HEK293 (cell line): ENCODE data around the gene TSPO.
"Not testable (repeated sequence)": the region's sequence is repeated elsewhere in the genome, so short reads cannot be mapped to it uniquely, and the experiment has no call there.

ENCODE experiments used
- CTCF ChIA-PET: fragments of 350-600 bp; formaldehyde crosslinking; extraction: SDS; loops from one replicate; lab custom pipeline; 2021; ENCODE audit warnings: antibody characterized with exemption; lab: Yijun Ruan, JAX
- POLR2A ChIA-PET: fragments of 300-600 bp; formaldehyde crosslinking; extraction: SDS; loops from one replicate; lab custom pipeline; 2020; ENCODE audit warnings: antibody characterized with exemption, inconsistent platforms; lab: Yijun Ruan, JAX
- H3K27ac ChIP-seq: fragments of 200-500 bp; sonication (Bioruptor generic); 2 replicates; pipeline ENCODE4 v1.5.1; 2014; ENCODE audit warnings: low read depth, low read length, control low read depth, inconsistent platforms; ENCODE audit errors: extremely low read depth
- H3K36me3 ChIP-seq, 2 experiments: fragments of 200-500 bp in 1 of 2; sonication (Bioruptor generic) in 1 of 2; 1 replicate in 1 of 2; 2 replicates in 1 of 2; pipeline ENCODE4 v1.5.1; 2014 to 2017; ENCODE audit warnings: inconsistent platforms in 2 of 2, low read length in 2 of 2; ENCODE audit not compliant: control insufficient read depth in 2 of 2, insufficient read depth in 1 of 2
- H3K4me1 ChIP-seq: fragments of 200-500 bp; sonication (Bioruptor generic); 2 replicates; pipeline ENCODE4 v1.5.1; 2014; ENCODE audit warnings: mild to moderate bottlenecking, low read length, inconsistent platforms; ENCODE audit not compliant: control insufficient read depth, insufficient read depth
- H3K4me3 ChIP-seq: 2 replicates; pipeline ENCODE4 v1.5.1; 2011; ENCODE audit warnings: low read depth, mild to moderate bottlenecking, control low read depth, low read length, moderate library complexity
- H3K9me3 ChIP-seq: fragments of 200-500 bp; sonication (Bioruptor generic); 2 replicates; pipeline ENCODE4 v1.5.1; 2014; ENCODE audit warnings: low read depth, low read length, inconsistent platforms; ENCODE audit not compliant: control insufficient read depth, insufficient read depth
- IKZF3 ChIP-seq: fragments of 450-650 bp; IDR thresholded peaks from 2 replicates; pipeline ENCODE4 v1.5.0; 2018; ENCODE audit warnings: missing biosample characterization, mild to moderate bottlenecking, missing genetic modification characterization, moderate library complexity
- KLF1 ChIP-seq: fragments of 450-650 bp; formaldehyde crosslinking; IDR thresholded peaks from 2 replicates; pipeline ENCODE4 v1.5.1; 2016; ENCODE audit warnings: missing biosample characterization, missing genetic modification characterization
- KLF10 ChIP-seq: fragments of 450-650 bp; IDR thresholded peaks from 2 replicates; pipeline ENCODE4 v1.5.1; 2018; ENCODE audit warnings: missing biosample characterization, mild to moderate bottlenecking, missing genetic modification characterization
- KLF17 ChIP-seq: fragments of 450-650 bp; formaldehyde crosslinking; IDR thresholded peaks from 2 replicates; pipeline ENCODE4 v1.5.1; 2016; ENCODE audit warnings: missing biosample characterization, missing genetic modification characterization
- KLF9 ChIP-seq: fragments of 450-650 bp; formaldehyde crosslinking; IDR thresholded peaks from 2 replicates; pipeline ENCODE4 v1.5.1; 2016; ENCODE audit warnings: missing biosample characterization, missing genetic modification characterization, low read depth
- OSR2 ChIP-seq: fragments of 450-650 bp; formaldehyde crosslinking; IDR thresholded peaks from 2 replicates; pipeline ENCODE4 v1.5.1; 2016; ENCODE audit warnings: missing biosample characterization, missing genetic modification characterization
- PATZ1 ChIP-seq: fragments of 450-650 bp; formaldehyde crosslinking; IDR thresholded peaks from 2 replicates; pipeline ENCODE4 v1.5.1; 2016; ENCODE audit warnings: missing biosample characterization, missing genetic modification characterization
- PRDM1 ChIP-seq: fragments of 450-650 bp; formaldehyde crosslinking; IDR thresholded peaks from 2 replicates; pipeline ENCODE4; 2016; ENCODE audit warnings: missing biosample characterization, missing genetic modification characterization
- TCF7L2 ChIP-seq: IDR thresholded peaks from 2 replicates; pipeline ENCODE4 v1.6.1; 2011; ENCODE audit warnings: low read depth, mild to moderate bottlenecking, inconsistent platforms, low read length, moderate library complexity, borderline replicate concordance
- WT1 ChIP-seq: fragments of 450-650 bp; formaldehyde crosslinking; IDR thresholded peaks from 2 replicates; pipeline ENCODE4 v1.5.1; 2016; ENCODE audit warnings: missing biosample characterization, missing genetic modification characterization
- ZBTB26 ChIP-seq: fragments of 450-650 bp; formaldehyde crosslinking; optimal IDR thresholded peaks from 2 replicates; pipeline ENCODE3; 2016; ENCODE audit warnings: missing biosample characterization, mild to moderate bottlenecking, missing genetic modification characterization
- ZBTB49 ChIP-seq: fragments of 450-650 bp; formaldehyde crosslinking; IDR thresholded peaks from 2 replicates; pipeline ENCODE4 v1.5.1; 2016; ENCODE audit warnings: missing biosample characterization, missing genetic modification characterization, low read depth
- ZBTB8A ChIP-seq: fragments of 450-650 bp; formaldehyde crosslinking; IDR thresholded peaks from 2 replicates; pipeline ENCODE4 v1.5.1; 2016; ENCODE audit warnings: missing biosample characterization, missing genetic modification characterization
- ZEB2 ChIP-seq: fragments of 450-650 bp; formaldehyde crosslinking; IDR thresholded peaks from 2 replicates; pipeline ENCODE4 v1.5.1; 2016; ENCODE audit warnings: missing biosample characterization, missing genetic modification characterization
- ZFP69B ChIP-seq: fragments of 450-650 bp; formaldehyde crosslinking; IDR thresholded peaks from 2 replicates; pipeline ENCODE4 v1.5.1; 2016; ENCODE audit warnings: missing biosample characterization, missing genetic modification characterization
- ZNF112 ChIP-seq: fragments of 450-650 bp; formaldehyde crosslinking; IDR thresholded peaks from 2 replicates; pipeline ENCODE4 v1.5.0; 2017; ENCODE audit warnings: missing biosample characterization, missing genetic modification characterization
- ZNF2 ChIP-seq: fragments of 450-650 bp; formaldehyde crosslinking; IDR thresholded peaks from 2 replicates; pipeline ENCODE4 v1.5.1; 2016; ENCODE audit warnings: missing biosample characterization, missing genetic modification characterization
- ZNF341 ChIP-seq: fragments of 450-650 bp; formaldehyde crosslinking; IDR thresholded peaks from 2 replicates; pipeline ENCODE4; 2016; ENCODE audit warnings: low read depth, missing biosample characterization, missing genetic modification characterization
- ZNF394 ChIP-seq: fragments of 450-650 bp; formaldehyde crosslinking; IDR thresholded peaks from 2 replicates; pipeline ENCODE4 v1.5.1; 2016; ENCODE audit warnings: missing biosample characterization, missing genetic modification characterization, mild to moderate bottlenecking, moderate library complexity, borderline replicate concordance
- ZNF624 ChIP-seq: fragments of 450-650 bp; formaldehyde crosslinking; IDR thresholded peaks from 2 replicates; pipeline ENCODE4 v1.5.1; 2017; ENCODE audit warnings: missing biosample characterization, missing genetic modification characterization
- ZNF692 ChIP-seq: fragments of 450-650 bp; formaldehyde crosslinking; IDR thresholded peaks from 2 replicates; pipeline ENCODE4 v1.5.1; 2016; ENCODE audit warnings: missing biosample characterization, missing genetic modification characterization
- ZNF843 ChIP-seq: fragments of 450-650 bp; formaldehyde crosslinking; IDR thresholded peaks from 2 replicates; pipeline ENCODE4 v1.5.1; 2016; ENCODE audit warnings: missing biosample characterization, missing genetic modification characterization

Gene TSPO

GRCh38 chr22:43151251-43152002 lies at the start of gene TSPO:
Gene TSPO, plus strand, starts transcription at chr22:43151559. Its CDS starts 7,680 bp downstream, at chr22:43159239.
- CTCF ChIA-PET, result no interaction called here
- peak within 1 kb of the TSS; percentile 49; the same call in 1 of the 2 replicates for H3K27ac ChIP-seq
- POLR2A ChIA-PET, result interaction anchor here (3.1 kb wide), 1 partner anchor 36 kb away, joined by 10 read pairs; the partner anchor contains the start of gene TTLL12
- TF ChIP-seq ZNF341 (tag by site-specific recombination) (peak; percentile 77), OSR2 (tag by site-specific recombination) (0 out of 2 replicates have a peak, but pooled peaks have one; percentile 26), ZNF112 (tag by site-specific recombination) (no peak), ZNF692 (tag by site-specific recombination) (peak; percentile 83), ZFP69B (tag by site-specific recombination) (peak; percentile 77), ZBTB49 (tag by site-specific recombination) (no peak), ZNF843 (tag by site-specific recombination) (no peak), IKZF3 (tag by site-specific recombination) (peak; percentile 50; the same call in 1 of the 2 replicates), PATZ1 (no peak), KLF9 (tag by site-specific recombination) (0 out of 2 replicates have a peak, but pooled peaks have one; percentile 19), ZBTB26 (tag by site-specific recombination) (peak; percentile 63), ZNF2 (tag by site-specific recombination) (0 out of 2 replicates have a peak, but pooled peaks have one; percentile 1), KLF1 (peak; percentile 15), ZNF624 (no peak)
- peak within 1 kb of the TSS; percentile 51 for H3K4me3 ChIP-seq
- H3K36me3 ChIP-seq, result no peaks in the 10 kb centered on the region
- H3K4me1 ChIP-seq, result peaks cover 10% of the 10 kb centered on the region
- H3K9me3 ChIP-seq, result no peaks in the 10 kb centered on the region

GRCh38 chr22:43104056-43104625 lies 47.2 kb upstream of the TSPO start:
- H3K36me3 ChIP-seq, H3K4me1 ChIP-seq, H3K4me3 ChIP-seq, H3K27ac ChIP-seq, H3K9me3 ChIP-seq, POLR2A ChIA-PET: not testable (repeated sequence)
- CTCF ChIA-PET, result interaction anchor here (0.6 kb wide), 2 partner anchors 16 to 20 kb away, joined by 3 read pairs; no protein-coding TSS in a partner anchor
- TF ChIP-seq ZNF394 (0 out of 2 replicates have a peak, but pooled peaks have one; percentile 20), ZFP69B (tag by site-specific recombination) (0 out of 2 replicates have a peak, but pooled peaks have one; percentile 48), PATZ1 (0 out of 2 replicates have a peak, but pooled peaks have one; percentile 43), PRDM1 (tag by site-specific recombination) (peak; percentile 37; the same call in 1 of the 2 replicates), OSR2 (tag by site-specific recombination) (0 out of 2 replicates have a peak, but pooled peaks have one; percentile 32), ZBTB8A (tag by site-specific recombination) (peak; percentile 76), KLF10 (tag by site-specific recombination) (0 out of 2 replicates have a peak, but pooled peaks have one; percentile 33), TCF7L2 (peak; percentile 95), KLF17 (tag by site-specific recombination) (peak; percentile 32; the same call in 1 of the 2 replicates), WT1 (tag by site-specific recombination) (peak; percentile 47), ZEB2 (tag by site-specific recombination) (0 out of 2 replicates have a peak, but pooled peaks have one; percentile 30)
